Pancreas (tissue), 10 donors: Measurements from ENCODE around the gene CCDC68. TPM values are rescaled to one million over a fixed set of nuclear protein-coding genes. Genes with fewer than 3 reads are reported as not detected.

Experiments used
- ATAC-seq, 4 donors: fragments of 200-7000 bp; cut with Tn5 transposase; one replicate each; pipeline versions ENCODE4 v1.8.0 to v1.9.1; 2020; ENCODE audit warnings: mild to moderate bottlenecking in 4 of 4, moderate library complexity in 4 of 4
- DNase-seq, 6 donors: peaks; one replicate each; pipeline ENCODE4 v3.0.0-alpha.2; 2020
- FAIRE-seq: peaks from 2 replicates; lab custom pipeline; 2012; peaks lifted over from hg19 to GRCh38; lab: Jason Lieb, UNC
- H3K27ac ChIP-seq, 4 donors: fragments of 200-600 bp; sonication (generic); 1 replicate in 3 of 4; 2 replicates in 1 of 4; pipeline versions ENCODE4 v1.5.0 to v1.8.0; 2020
- H3K27me3 ChIP-seq, 4 donors: fragments of 200-600 bp; one replicate each; pipeline ENCODE4 v1.8.0; 2021
- H3K36me3 ChIP-seq, 3 donors: fragments of 200-600 bp; sonication (generic) in 1 of 3; one replicate each; pipeline versions ENCODE4 v1.5.0 to v1.8.0; 2020 to 2021
- H3K4me1 ChIP-seq, 3 donors: fragments of 200-600 bp; one replicate each; pipeline ENCODE4 v1.8.0; 2021
- H3K4me3 ChIP-seq, 4 donors: fragments of 200-600 bp; sonication (generic) in 2 of 4; one replicate each; pipeline versions ENCODE4 v1.5.0 to v1.8.0; 2020 to 2021
- H3K9me3 ChIP-seq, 4 donors: fragments of 200-600 bp; one replicate each; pipeline ENCODE4 v1.8.0; 2021
- WGBS, 2 donors: extraction: QIAGEN DNeasy Blood & Tissue Kit; methylation state at CpG; one replicate each; pipeline ENCODE4 v1.1.7; 2013; 5-methylcytosine and 5-hydroxymethylcytosine counted together
- intact Hi-C, 3 donors: fragments of 100-400 bp; cut with DNase I; formaldehyde crosslinking; loops; one replicate each; pipeline versions ENCODE4 v1.11.1 to v1.14.2; 2022
- polyA plus RNA-seq, 2 donors: library from polyadenylated mRNA; stranded (reverse); fragments of 200-250 nt; gene quantifications; one replicate each; pipeline ENCODE4 v1.2.3, GENCODE V29; 2013
- total RNA-seq, 6 donors: library from RNA; stranded (reverse); fragmentation: NEBNext Ultra II Directional in 4 of 6; extraction: Animal tissue kit (Norgen Biotek cat#: 25700) in 4 of 6; gene quantifications; one replicate each; pipeline versions ENCODE4 v1.2.1 to v1.2.4, GENCODE V29; 2021 to 2023
- TF ChIP-seq, protein P1 (sequence below), 4 donors: fragments of 200-600 bp; sonication (generic) in 3 of 4; IDR thresholded peaks; one replicate each; pipeline versions ENCODE4 v1.5.0 to v1.8.0; 2021; ENCODE audit warnings: antibody characterized with exemption in 4 of 4
- donor health status: healthy with polysubstance abuse.
- donor health status: DM: no; HTN: no; CAD: no; lungs with moderate emphysema.
- donor health status: DM: no; HTN: no; CAD: no.
- donor health status: control.
- donor health status: control.
- donor health status: Bipolar disorder and iron deficiency.
- donor health status: DM: yes; HTN: yes; CAD: no.
- donor health status: DM: no; HTN: no; CAD: no.
- donor health status: DM: no; HTN: no; CAD: no.
- donor health status: DM: yes; HTN: yes; CAD: no.

Gene CCDC68
- total and polyA plus RNA-seq, 8 donors: 0.79 to 5.0 (median 1.3) TPM

DNA sequence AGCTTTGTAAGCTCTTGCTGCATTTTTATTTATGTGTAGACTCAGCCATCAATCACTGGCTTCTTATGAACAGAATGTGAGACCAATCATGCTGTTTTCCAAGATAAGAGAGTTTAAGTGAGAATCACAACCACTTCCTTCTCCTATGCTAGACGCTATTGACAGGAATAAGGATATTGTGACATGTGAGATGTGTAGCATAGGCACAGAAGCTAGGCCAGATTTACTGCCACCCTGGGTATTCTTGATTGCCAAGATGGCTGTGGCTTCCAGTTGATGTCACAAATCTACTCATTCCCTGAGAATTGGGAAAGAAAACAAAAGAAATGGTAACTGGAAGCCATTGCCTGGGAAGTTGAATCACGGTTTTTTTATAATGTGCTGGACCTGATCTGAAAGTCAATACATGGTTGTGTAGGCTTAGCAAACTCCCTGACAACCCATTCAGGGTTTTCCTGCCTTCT lies 81.1 kb downstream of the CCDC68 start:
- H3K4me1 ChIP-seq: peaks cover 0 to 6% (median 4%) of the 10 kb centered on the region in 3 donors
- intact Hi-C loops: no loop called here
- DNase-seq: no peak
- no peaks in the 10 kb centered on the region for H3K27me3 ChIP-seq
- H3K27ac ChIP-seq: no peak overlapping the region
- WGBS, 2 donors: 66 to 69% methylated on average over 2 of the region's 2 CpGs
- H3K36me3 ChIP-seq: no peaks in the 10 kb centered on the region
- no peak overlapping the region for H3K4me3 ChIP-seq
- peak in 1 of 4 donors; percentile 28 for ATAC-seq
- no peak for FAIRE-seq
- no peaks in the 10 kb centered on the region for H3K9me3 ChIP-seq
- TF ChIP-seq, protein P1, sequence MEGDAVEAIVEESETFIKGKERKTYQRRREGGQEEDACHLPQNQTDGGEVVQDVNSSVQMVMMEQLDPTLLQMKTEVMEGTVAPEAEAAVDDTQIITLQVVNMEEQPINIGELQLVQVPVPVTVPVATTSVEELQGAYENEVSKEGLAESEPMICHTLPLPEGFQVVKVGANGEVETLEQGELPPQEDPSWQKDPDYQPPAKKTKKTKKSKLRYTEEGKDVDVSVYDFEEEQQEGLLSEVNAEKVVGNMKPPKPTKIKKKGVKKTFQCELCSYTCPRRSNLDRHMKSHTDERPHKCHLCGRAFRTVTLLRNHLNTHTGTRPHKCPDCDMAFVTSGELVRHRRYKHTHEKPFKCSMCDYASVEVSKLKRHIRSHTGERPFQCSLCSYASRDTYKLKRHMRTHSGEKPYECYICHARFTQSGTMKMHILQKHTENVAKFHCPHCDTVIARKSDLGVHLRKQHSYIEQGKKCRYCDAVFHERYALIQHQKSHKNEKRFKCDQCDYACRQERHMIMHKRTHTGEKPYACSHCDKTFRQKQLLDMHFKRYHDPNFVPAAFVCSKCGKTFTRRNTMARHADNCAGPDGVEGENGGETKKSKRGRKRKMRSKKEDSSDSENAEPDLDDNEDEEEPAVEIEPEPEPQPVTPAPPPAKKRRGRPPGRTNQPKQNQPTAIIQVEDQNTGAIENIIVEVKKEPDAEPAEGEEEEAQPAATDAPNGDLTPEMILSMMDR (IDR thresholded peaks at IDR 0.05): no peak

DNA sequence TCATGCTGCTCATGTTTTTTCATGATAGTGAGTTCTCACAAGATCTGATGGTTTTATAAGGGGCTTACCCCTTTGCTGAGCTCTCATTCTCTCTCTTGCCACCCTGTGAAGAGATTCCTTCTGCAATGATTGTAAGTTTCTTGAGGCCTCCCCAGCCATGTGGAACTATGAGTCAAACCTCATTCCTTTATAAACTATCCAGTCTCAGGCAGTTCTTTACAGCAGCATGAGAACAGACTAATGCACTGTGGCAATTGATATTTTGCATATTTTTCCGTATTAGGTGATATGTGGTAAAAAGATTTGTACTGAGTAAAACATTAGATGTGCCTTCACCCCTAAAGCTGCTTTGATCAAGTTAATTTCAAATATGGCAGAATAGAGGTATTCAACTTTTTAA lies 82.2 kb downstream of the CCDC68 start:
- H3K4me3 ChIP-seq: no peak overlapping the region
- H3K4me1 ChIP-seq: peaks cover 0 to 6% (median 4%) of the 10 kb centered on the region in 3 donors
- H3K27me3 ChIP-seq: no peaks in the 10 kb centered on the region
- TF ChIP-seq, protein P1 (IDR thresholded peaks at IDR 0.05): no peak
- DNase-seq (no peak), ATAC-seq (no peak), FAIRE-seq (no peak)
- WGBS, 2 donors: 87 to 97% methylated on average over 1 of the region's 1 CpG
- intact Hi-C loops: no loop called here
- H3K27ac ChIP-seq: no peak overlapping the region
- H3K9me3 ChIP-seq: no peaks in the 10 kb centered on the region
- H3K36me3 ChIP-seq: no peaks in the 10 kb centered on the region

DNA sequence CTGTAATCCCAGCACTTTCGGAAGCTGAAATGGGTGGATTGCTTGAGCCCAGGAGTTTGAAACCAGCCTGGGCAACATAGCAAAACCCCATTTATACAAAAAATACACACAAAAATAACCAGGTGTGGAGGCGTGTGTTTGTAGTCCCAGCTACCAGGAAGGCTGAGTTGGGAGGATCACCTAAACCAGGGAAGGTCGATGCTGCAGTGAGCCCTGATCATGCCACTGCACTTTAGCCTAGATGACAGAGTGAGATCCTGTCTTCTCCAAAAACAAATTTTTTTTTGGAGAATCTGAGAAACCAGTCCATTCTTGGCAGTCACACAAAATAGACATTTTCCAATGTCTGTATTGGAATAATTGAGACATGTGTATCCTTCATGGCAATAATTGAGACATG lies 84.2 kb downstream of the CCDC68 start:
- FAIRE-seq: no peak
- WGBS, 2 donors: 83 to 97% methylated on average over 3 of the region's 3 CpGs
- intact Hi-C loops: no loop called here

DNA sequence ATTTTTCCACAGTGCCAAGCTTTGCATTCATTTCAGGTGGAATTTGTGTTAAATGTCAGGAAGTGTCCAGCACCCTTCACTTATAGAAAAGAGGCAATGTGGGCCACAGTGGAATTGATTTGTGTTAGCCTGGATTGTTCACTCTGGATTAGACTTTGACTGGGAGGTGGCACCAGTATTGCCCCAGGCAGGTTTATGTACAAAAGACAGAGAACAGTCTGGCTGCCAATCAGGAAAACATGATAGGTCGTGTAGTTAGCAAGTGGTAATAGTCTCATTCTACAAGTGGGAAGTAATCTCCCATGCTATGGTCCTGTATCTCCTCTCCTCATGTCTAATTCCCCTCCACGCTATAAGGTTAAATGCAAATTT lies 85.4 kb downstream of the CCDC68 start:
- Histone ChIP-seq H3K9me3 (no peaks in the 10 kb centered on the region), H3K27ac (no peak overlapping the region), H3K4me3 (no peak overlapping the region), H3K27me3 (no peaks in the 10 kb centered on the region), H3K36me3 (no peaks in the 10 kb centered on the region), H3K4me1 (peaks cover 0 to 6% (median 4%) of the 10 kb centered on the region in 3 donors)
- ATAC-seq (peak in 3 of 4 donors; percentile 46 to 65 (median 59)), DNase-seq (no peak), FAIRE-seq (no peak)
- TF ChIP-seq, protein P1 (IDR thresholded peaks at IDR 0.05): no peak
- 61 to 64% methylated on average over 2 of the region's 2 CpGs for WGBS, 2 donors
- intact Hi-C loops: no loop called here

More for the DNA sequence above, 84.2 kb downstream of the CCDC68 start:
- no peaks in the 10 kb centered on the region for H3K36me3 ChIP-seq
- H3K27me3 ChIP-seq: no peaks in the 10 kb centered on the region
- no peak overlapping the region for H3K27ac ChIP-seq
- ATAC-seq (no peak), DNase-seq (no peak)
- H3K4me1 ChIP-seq: peaks cover 0 to 6% (median 4%) of the 10 kb centered on the region in 3 donors
- H3K4me3 ChIP-seq: no peak overlapping the region
- TF ChIP-seq, protein P1 (IDR thresholded peaks at IDR 0.05): no peak
- no peaks in the 10 kb centered on the region for H3K9me3 ChIP-seq

DNA sequence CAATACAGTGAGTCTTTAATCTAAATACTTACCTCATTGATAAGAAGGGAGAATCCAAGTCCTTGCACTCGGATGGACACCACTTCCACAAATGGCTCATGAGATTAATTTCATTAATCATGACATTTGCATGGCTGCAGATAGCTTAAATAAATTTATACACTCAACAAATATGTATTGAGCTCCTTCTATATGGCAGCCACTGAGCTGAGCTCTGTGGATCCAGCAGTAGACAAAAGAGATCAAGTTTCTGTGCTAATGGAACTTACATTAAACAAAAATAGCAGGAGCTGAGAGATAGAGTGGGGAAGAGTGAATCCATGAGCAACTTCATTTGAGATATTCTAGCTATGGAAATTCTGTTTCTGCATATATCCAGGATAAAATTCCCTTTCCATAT lies 86.6 kb downstream of the CCDC68 start:
- ATAC-seq (no peak), DNase-seq (no peak), FAIRE-seq (no peak)
- Histone ChIP-seq H3K9me3 (no peaks in the 10 kb centered on the region), H3K4me1 (no peaks in the 10 kb centered on the region), H3K36me3 (no peaks in the 10 kb centered on the region), H3K27me3 (no peaks in the 10 kb centered on the region), H3K27ac (no peak overlapping the region), H3K4me3 (no peak overlapping the region)
- TF ChIP-seq, protein P1 (IDR thresholded peaks at IDR 0.05): no peak
- 82 to 88% methylated on average over 1 of the region's 1 CpG for WGBS, 2 donors
- intact Hi-C loops: no loop called here
